ENCODE measurements around the gene TLE2. TPM values are rescaled to one million over a fixed set of nuclear protein-coding genes. Genes with fewer than 3 reads are reported as not detected.

Gene TLE2
- total and polyA plus RNA-seq, 10 donors: 12.0 to 88.0 (median 40.0) TPM

DNA sequence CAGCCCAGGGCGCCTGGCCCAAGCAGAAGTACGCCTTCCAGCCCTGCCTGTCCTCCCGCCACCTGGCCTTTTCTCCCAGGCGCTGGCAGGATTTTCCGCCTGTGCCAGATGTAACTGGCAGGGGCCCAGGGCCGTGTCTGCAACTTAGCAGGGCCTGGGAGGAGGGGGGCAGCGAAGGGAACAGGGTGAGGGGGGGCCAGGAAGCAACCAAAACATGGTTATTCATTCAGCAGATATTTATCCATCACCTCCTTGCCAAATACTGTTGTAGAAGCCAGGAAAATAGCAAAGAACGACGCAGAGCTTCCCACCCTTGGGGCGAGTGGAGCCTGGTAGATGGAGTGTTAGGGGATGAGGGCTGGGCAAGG lies 46.1 kb downstream of the TLE2 start:
- H3K4me1 ChIP-seq: peaks cover 6 to 33% (median 21%) of the 10 kb centered on the region in 6 donors
- WGBS, 5 donors: 6 to 15% (median 12%) methylated on average over 10 of the region's 10 CpGs
- peaks cover 0 to 45% (median 4%) of the 10 kb centered on the region in 7 donors for H3K27me3 ChIP-seq (replicated peaks in 1 of 7)
- no peaks in the 10 kb centered on the region for H3K9me3 ChIP-seq
- TF ChIP-seq, protein P1, sequence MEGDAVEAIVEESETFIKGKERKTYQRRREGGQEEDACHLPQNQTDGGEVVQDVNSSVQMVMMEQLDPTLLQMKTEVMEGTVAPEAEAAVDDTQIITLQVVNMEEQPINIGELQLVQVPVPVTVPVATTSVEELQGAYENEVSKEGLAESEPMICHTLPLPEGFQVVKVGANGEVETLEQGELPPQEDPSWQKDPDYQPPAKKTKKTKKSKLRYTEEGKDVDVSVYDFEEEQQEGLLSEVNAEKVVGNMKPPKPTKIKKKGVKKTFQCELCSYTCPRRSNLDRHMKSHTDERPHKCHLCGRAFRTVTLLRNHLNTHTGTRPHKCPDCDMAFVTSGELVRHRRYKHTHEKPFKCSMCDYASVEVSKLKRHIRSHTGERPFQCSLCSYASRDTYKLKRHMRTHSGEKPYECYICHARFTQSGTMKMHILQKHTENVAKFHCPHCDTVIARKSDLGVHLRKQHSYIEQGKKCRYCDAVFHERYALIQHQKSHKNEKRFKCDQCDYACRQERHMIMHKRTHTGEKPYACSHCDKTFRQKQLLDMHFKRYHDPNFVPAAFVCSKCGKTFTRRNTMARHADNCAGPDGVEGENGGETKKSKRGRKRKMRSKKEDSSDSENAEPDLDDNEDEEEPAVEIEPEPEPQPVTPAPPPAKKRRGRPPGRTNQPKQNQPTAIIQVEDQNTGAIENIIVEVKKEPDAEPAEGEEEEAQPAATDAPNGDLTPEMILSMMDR (IDR thresholded peaks at IDR 0.05 in 8 of 11, conservative IDR thresholded peaks at IDR 0.05 in 3 of 11): no peak
- peak; percentile 54 to 71 (median 65) for TF ChIP-seq POLR2AphosphoS5 (IDR thresholded peaks at IDR 0.05)
- peak overlapping the region in 7 of 8 donors; percentile 36 to 79 (median 70) for H3K27ac ChIP-seq
- intact Hi-C loops (cut with DNase I; ENCODE audit: low total_unique reads): no loop called here
- no peak for DNase-seq
- no peaks in the 10 kb centered on the region for H3K36me3 ChIP-seq
- H3K4me3 ChIP-seq: no peak overlapping the region

DNA sequence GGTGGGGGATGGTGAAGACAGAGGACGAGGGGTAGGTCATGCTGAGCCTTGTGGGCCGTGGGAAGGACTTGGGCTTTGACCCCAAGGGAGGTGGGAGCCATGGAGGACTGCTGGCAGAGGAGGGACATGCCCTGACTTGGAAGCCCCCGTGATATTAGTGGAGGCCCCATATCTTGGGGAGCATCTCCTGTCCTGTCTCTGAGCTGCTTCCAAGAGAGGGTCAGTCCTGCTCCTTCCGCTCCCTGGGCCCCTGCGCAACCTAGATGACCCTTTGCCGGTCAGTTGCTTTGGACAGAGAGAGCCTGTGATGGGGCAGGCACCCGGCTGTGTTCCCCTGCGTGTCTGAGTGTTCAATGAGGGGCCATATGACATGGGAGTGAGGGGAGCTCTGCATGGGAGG lies 46.5 kb downstream of the TLE2 start:
- Histone ChIP-seq H3K27ac (peak overlapping the region in 7 of 8 donors; percentile 36 to 79 (median 70)), H3K4me1 (peaks cover 8 to 37% (median 25%) of the 10 kb centered on the region in 6 donors), H3K4me3 (no peak overlapping the region), H3K9me3 (no peaks in the 10 kb centered on the region), H3K36me3 (no peaks in the 10 kb centered on the region), H3K27me3 (replicated peaks in 1 of 7) (peaks cover 0 to 41% (median 4%) of the 10 kb centered on the region in 7 donors)
- DNase-seq: no peak
- 28 to 55% (median 48%) methylated on average over 7 to 8 of the region's 8 CpGs for WGBS, 5 donors
- TF ChIP-seq, protein P1 (IDR thresholded peaks at IDR 0.05 in 8 of 11, conservative IDR thresholded peaks at IDR 0.05 in 3 of 11): no peak
- no peak for TF ChIP-seq POLR2A (IDR thresholded peaks at IDR 0.05)
- TF ChIP-seq POLR2AphosphoS5 (IDR thresholded peaks at IDR 0.05): no peak
- intact Hi-C loops (cut with DNase I; ENCODE audit: low total_unique reads): no loop called here

DNA sequence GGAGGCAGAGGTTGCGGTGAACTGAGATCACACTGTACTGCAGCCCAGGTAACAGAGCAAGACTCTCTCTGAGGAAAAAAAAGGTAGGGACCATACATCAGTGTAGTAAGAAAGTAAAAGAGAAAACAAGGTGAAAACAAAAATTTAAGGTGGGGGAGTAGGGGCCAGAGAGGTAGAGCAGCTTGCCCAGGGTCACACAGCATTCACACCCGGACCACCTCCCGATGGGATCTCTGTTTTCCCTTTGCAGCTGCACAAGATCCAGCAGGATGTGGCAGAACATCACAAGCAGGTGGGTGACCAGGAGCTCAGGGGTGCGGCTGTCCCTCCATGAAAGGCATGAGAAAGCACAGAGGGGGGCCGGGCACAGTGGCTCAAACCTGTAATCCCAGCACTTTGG lies 47.2 kb downstream of the TLE2 start:
- TF ChIP-seq POLR2A (IDR thresholded peaks at IDR 0.05): no peak
- TF ChIP-seq, protein P1 (IDR thresholded peaks at IDR 0.05 in 8 of 11, conservative IDR thresholded peaks at IDR 0.05 in 3 of 11): no peak
- TF ChIP-seq POLR2AphosphoS5 (IDR thresholded peaks at IDR 0.05): no peak
- Histone ChIP-seq H3K36me3 (no peaks in the 10 kb centered on the region), H3K9me3 (no peaks in the 10 kb centered on the region)

DNA sequence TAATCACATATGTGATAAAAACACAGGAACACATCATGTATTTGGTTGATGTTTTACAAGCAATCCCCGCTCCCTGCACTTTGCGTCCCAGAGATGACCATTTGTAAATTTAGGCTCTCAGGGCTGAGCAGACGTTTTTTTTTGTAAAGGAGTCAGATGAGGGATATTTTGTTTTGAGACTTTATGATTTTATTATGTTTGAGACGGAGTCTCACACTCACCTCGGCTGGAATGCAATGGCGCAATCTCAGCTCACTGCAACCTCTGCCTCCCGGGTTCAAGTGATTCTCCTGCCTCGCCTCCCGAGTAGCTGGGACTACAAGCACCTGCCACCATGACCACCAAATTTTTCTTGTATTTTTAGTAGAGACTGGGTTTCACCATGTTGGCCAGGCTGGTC lies 50.3 kb downstream of the TLE2 start:
- no peak for DNase-seq
- no peak overlapping the region for H3K4me3 ChIP-seq
- TF ChIP-seq, protein P1 (IDR thresholded peaks at IDR 0.05 in 8 of 11, conservative IDR thresholded peaks at IDR 0.05 in 3 of 11): no peak
- TF ChIP-seq POLR2A (IDR thresholded peaks at IDR 0.05) (no peak), POLR2AphosphoS5 (IDR thresholded peaks at IDR 0.05) (no peak)
- H3K27ac ChIP-seq: peak overlapping the region in 4 of 8 donors; percentile 54 to 85 (median 80)
- WGBS, 5 donors: 81 to 90% (median 88%) methylated on average over 9 of the region's 9 CpGs
- intact Hi-C loops (cut with DNase I; ENCODE audit: low total_unique reads): loop anchor here (10.0 kb wide), 1 partner anchor 56 kb away; no protein-coding TSS in a partner anchor
- H3K4me1 ChIP-seq: peaks cover 27 to 65% (median 54%) of the 10 kb centered on the region in 6 donors
- peaks cover 0 to 45% (median 1%) of the 10 kb centered on the region in 7 donors for H3K27me3 ChIP-seq (replicated peaks in 1 of 7)
- H3K9me3 ChIP-seq: no peaks in the 10 kb centered on the region
- no peaks in the 10 kb centered on the region for H3K36me3 ChIP-seq

More for the DNA sequence above, 47.2 kb downstream of the TLE2 start:
- Histone ChIP-seq H3K4me1 (peaks cover 10 to 44% (median 32%) of the 10 kb centered on the region in 6 donors), H3K27me3 (replicated peaks in 1 of 7) (peaks cover 0 to 39% (median 4%) of the 10 kb centered on the region in 7 donors), H3K4me3 (no peak overlapping the region), H3K27ac (peak overlapping the region in 3 of 8 donors; percentile 70 to 79 (median 79))
- intact Hi-C loops (cut with DNase I; ENCODE audit: low total_unique reads): no loop called here
- 88 to 95% (median 94%) methylated on average over 5 of the region's 5 CpGs for WGBS, 5 donors
- DNase-seq: no peak

Data from spleen (tissue), 11 donors.